Chondrocyte (in vitro differentiated cells): ENCODE data around the gene OLAH. TPM values are rescaled to one million over a fixed set of nuclear protein-coding genes. Genes with fewer than 3 reads are reported as not detected.

ENCODE experiments used
- DNase-seq: peaks from one replicate; pipeline ENCODE4 v3.0.0; 2021; ENCODE audit warnings: mixed read lengths, low spot score
- H3K27ac Mint-ChIP-seq: one replicate; pipeline ENCODE4 v1.8.0; 2021; ENCODE audit warnings: mild to moderate bottlenecking, moderate library complexity, mixed read lengths; ENCODE audit not compliant: unreplicated experiment
- H3K27me3 Mint-ChIP-seq: 2 replicates; pipeline ENCODE4 v1.8.0; 2021; ENCODE audit warnings: low read depth, mixed read lengths
- H3K36me3 Mint-ChIP-seq: 2 replicates; pipeline ENCODE4 v1.8.0; 2021; ENCODE audit warnings: low read depth, mixed read lengths
- H3K4me1 Mint-ChIP-seq: 2 replicates; pipeline ENCODE4 v1.8.0; 2021; ENCODE audit warnings: low read depth, mild to moderate bottlenecking, mixed read lengths
- H3K4me3 Mint-ChIP-seq: one replicate; pipeline ENCODE4 v1.8.0; 2021; ENCODE audit warnings: mild to moderate bottlenecking, moderate library complexity, mixed read lengths; ENCODE audit not compliant: unreplicated experiment
- H3K9me3 Mint-ChIP-seq: 2 replicates; pipeline ENCODE4 v1.8.0; 2021; ENCODE audit warnings: low read depth, mixed read lengths
- CTCF ChIP-seq: fragments of 200-600 bp; sonication (generic); IDR thresholded peaks from 2 replicates; pipeline ENCODE4 v1.5.0; 2021; ENCODE audit warnings: antibody characterized with exemption, mild to moderate bottlenecking, moderate library complexity
- total RNA-seq: library from RNA; stranded (reverse); gene quantifications from 3 replicates; pipeline ENCODE4 v1.2.1, GENCODE V29; 2021

Gene OLAH
- total RNA-seq, 1 donor from 2014 or later = 1.9 TPM

GRCh38 chr10:15027741-15028140 is 16.0 kb upstream of the OLAH start:
- no peaks in the 10 kb centered on the region for H3K9me3 Mint-ChIP-seq
- H3K4me3 Mint-ChIP-seq = no peak overlapping the region
- TF ChIP-seq CTCF = no peak
- DNase-seq = no peak
- H3K27me3 Mint-ChIP-seq = no peaks in the 10 kb centered on the region
- peaks cover 14% of the 10 kb centered on the region for H3K4me1 Mint-ChIP-seq
- H3K27ac Mint-ChIP-seq = no peak overlapping the region
- H3K36me3 Mint-ChIP-seq = no peaks in the 10 kb centered on the region

GRCh38 chr10:15035385-15036301 is 8.1 kb upstream of the OLAH start:
- Mint-ChIP-seq H3K36me3 (peaks cover 2% of the 10 kb centered on the region), H3K9me3 (peaks cover 7% of the 10 kb centered on the region), H3K4me3 (no peak overlapping the region), H3K27ac (peak overlapping the region; percentile 55), H3K27me3 (peaks cover 4% of the 10 kb centered on the region), H3K4me1 (peaks cover 18% of the 10 kb centered on the region)
- no peak for DNase-seq
- no peak for TF ChIP-seq CTCF

- Mint-ChIP-seq H3K36me3 (peaks cover 2% of the 10 kb centered on the region), H3K9me3 (peaks cover 7% of the 10 kb centered on the region), H3K4me1 (peaks cover 18% of the 10 kb centered on the region), H3K27ac (no peak overlapping the region), H3K27me3 (peaks cover 4% of the 10 kb centered on the region), H3K4me3 (no peak overlapping the region)
- TF ChIP-seq CTCF = no peak
- no peak for DNase-seq
Observed at GRCh38 chr10:15037691-15038090, 6.1 kb upstream of the OLAH start.

- DNase-seq = no peak
- Mint-ChIP-seq H3K36me3 (peaks cover 2% of the 10 kb centered on the region), H3K4me3 (no peak overlapping the region), H3K27ac (no peak overlapping the region), H3K4me1 (peaks cover 18% of the 10 kb centered on the region), H3K9me3 (peaks cover 7% of the 10 kb centered on the region), H3K27me3 (peaks cover 4% of the 10 kb centered on the region)
- TF ChIP-seq CTCF = no peak
Observed at GRCh38 chr10:15038416-15038815, 5.3 kb upstream of the OLAH start.

GRCh38 chr10:15045380-15045779 is 1.6 kb downstream of the OLAH start:
- H3K36me3 Mint-ChIP-seq = peaks cover 2% of the 10 kb centered on the region
- no peak overlapping the region for H3K4me3 Mint-ChIP-seq
- H3K27me3 Mint-ChIP-seq = peaks cover 2% of the 10 kb centered on the region
- H3K27ac Mint-ChIP-seq = peak overlapping the region; percentile 74
- TF ChIP-seq CTCF = no peak
- H3K9me3 Mint-ChIP-seq = peaks cover 3% of the 10 kb centered on the region
- H3K4me1 Mint-ChIP-seq = peaks cover 45% of the 10 kb centered on the region
- DNase-seq = no peak
